ENCODE results near the gene RNF41.

RNF41 gene

GRCh38 chr12:56229916-56230431 is 8.3 kb upstream of the RNF41 start, which contains the start of gene SLC39A5:
SLC39A5 (plus strand) TSS chr12:56230051; CDS start chr12:56231275, 1,224 bp downstream.
- Histone ChIP-seq H3K4me1 (ENCODE audit: control insufficient read depth, insufficient read depth, low read length, unreplicated experiment) (peaks cover 2% of the 10 kb centered on the region), H3K27ac (ENCODE audit: low read depth, low read length) (no peak within 1 kb of the TSS), H3K27me3 (ENCODE audit: insufficient read depth, low read length) (no peaks in the 10 kb centered on the region), H3K79me2 (ENCODE audit: control insufficient read depth, insufficient read depth, low read length, unreplicated experiment) (no peaks in the 10 kb centered on the region), H2AFZ (ENCODE audit: low read length, unreplicated experiment) (no peak within 1 kb of the TSS), H3K4me3 (ENCODE audit: low read depth, low read length) (no peak within 1 kb of the TSS), H3K36me3 (ENCODE audit: insufficient read depth, low read length) (no peaks in the 10 kb centered on the region)

GRCh38 chr12:56229082-56229481 is 7.4 kb upstream of the RNF41 start:
- Histone ChIP-seq H3K4me3 (ENCODE audit: low read depth, low read length) (no peak overlapping the region), H3K27ac (ENCODE audit: low read depth, low read length) (no peak overlapping the region), H3K27me3 (ENCODE audit: insufficient read depth, low read length) (no peaks in the 10 kb centered on the region), H3K4me1 (ENCODE audit: control insufficient read depth, insufficient read depth, low read length, unreplicated experiment) (peaks cover 5% of the 10 kb centered on the region), H3K36me3 (ENCODE audit: insufficient read depth, low read length) (no peaks in the 10 kb centered on the region), H2AFZ (ENCODE audit: low read length, unreplicated experiment) (no peak overlapping the region), H3K79me2 (ENCODE audit: control insufficient read depth, insufficient read depth, low read length, unreplicated experiment) (peaks cover 3% of the 10 kb centered on the region)

GRCh38 chr12:56224954-56225353 is 3.2 kb upstream of the RNF41 start:
- Histone ChIP-seq H3K4me1 (ENCODE audit: control insufficient read depth, insufficient read depth, low read length, unreplicated experiment) (peaks cover 10% of the 10 kb centered on the region), H3K79me2 (ENCODE audit: control insufficient read depth, insufficient read depth, low read length, unreplicated experiment) (peaks cover 3% of the 10 kb centered on the region), H3K36me3 (ENCODE audit: insufficient read depth, low read length) (no peaks in the 10 kb centered on the region), H2AFZ (ENCODE audit: low read length, unreplicated experiment) (peak overlapping the region; percentile 86), H3K4me3 (ENCODE audit: low read depth, low read length) (peak overlapping the region; percentile 95), H3K27me3 (ENCODE audit: insufficient read depth, low read length) (no peaks in the 10 kb centered on the region), H3K27ac (ENCODE audit: low read depth, low read length) (no peak overlapping the region)

DNA sequence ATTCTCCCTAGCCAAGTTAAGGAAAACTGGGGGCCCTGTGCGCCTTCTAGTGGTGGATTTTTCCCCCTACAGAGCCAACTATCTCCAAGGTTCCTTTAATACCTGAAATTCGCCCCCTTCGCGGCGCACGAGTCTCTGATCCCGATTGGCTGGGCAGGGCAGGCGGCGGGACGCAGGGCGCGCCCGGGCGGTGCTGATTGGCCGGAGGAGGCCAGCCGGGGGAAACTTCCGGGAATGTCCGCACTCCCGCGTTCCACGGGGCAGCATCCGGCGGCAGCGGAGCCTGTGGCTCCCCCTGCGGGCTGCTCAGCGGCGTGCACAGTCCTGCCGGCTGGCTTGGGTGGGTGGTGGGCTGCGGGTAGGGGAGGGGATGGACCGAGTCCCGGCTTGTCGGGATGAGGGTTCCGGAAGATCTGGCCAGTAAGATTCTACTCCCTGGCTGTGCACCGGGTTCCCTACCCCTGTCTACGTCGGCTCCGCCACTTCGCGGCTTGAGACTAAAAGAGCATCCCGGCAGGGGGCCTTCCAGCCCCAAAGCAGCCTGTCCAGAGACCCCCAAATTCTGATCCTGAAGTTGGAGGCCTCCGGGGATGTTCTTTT is 2.5 kb upstream of the RNF41 start, which contains the start of gene NABP2:
Gene NABP2 (plus strand): TSS at position 241 of the 600 bp plus-strand sequence. CDS start 515 bp downstream, outside the sequence.
- Histone ChIP-seq H3K4me3 (ENCODE audit: low read depth, low read length) (peak within 1 kb of the TSS; percentile 95), H3K27me3 (ENCODE audit: insufficient read depth, low read length) (no peaks in the 10 kb centered on the region), H3K36me3 (ENCODE audit: insufficient read depth, low read length) (no peaks in the 10 kb centered on the region), H3K79me2 (ENCODE audit: control insufficient read depth, insufficient read depth, low read length, unreplicated experiment) (peaks cover 9% of the 10 kb centered on the region), H3K27ac (ENCODE audit: low read depth, low read length) (no peak within 1 kb of the TSS), H2AFZ (ENCODE audit: low read length, unreplicated experiment) (peak within 1 kb of the TSS; percentile 86), H3K4me1 (ENCODE audit: control insufficient read depth, insufficient read depth, low read length, unreplicated experiment) (peaks cover 10% of the 10 kb centered on the region)

DNA sequence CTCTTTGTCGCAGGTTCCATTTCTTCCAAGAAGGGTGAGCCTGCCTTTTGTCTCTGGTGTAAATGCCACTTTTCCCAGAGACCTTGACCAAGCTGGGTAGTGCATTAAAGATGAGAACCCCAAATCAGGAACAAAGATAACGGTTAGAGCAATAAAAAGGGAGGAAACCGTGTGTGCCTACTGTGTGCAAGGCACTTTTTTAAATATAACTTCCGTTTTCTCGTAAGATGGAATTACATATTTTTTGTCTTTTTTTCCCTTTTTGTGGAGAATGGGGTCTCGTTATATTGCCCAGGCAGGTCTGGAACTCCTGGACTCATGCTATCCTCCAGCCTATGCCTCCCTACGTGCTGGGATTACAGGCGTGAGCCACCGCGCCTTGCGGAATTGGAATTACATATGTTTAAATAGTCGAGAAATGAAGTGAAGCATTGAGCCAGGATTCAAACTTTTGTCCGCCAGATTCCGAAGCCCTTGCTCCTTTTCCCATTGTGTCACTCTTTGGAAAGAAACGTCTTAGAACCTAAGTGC is 1.9 kb upstream of the RNF41 start:
- Histone ChIP-seq H3K27ac (ENCODE audit: low read depth, low read length) (no peak overlapping the region), H3K36me3 (ENCODE audit: insufficient read depth, low read length) (no peaks in the 10 kb centered on the region), H3K79me2 (ENCODE audit: control insufficient read depth, insufficient read depth, low read length, unreplicated experiment) (peaks cover 10% of the 10 kb centered on the region), H2AFZ (ENCODE audit: low read length, unreplicated experiment) (peak overlapping the region; percentile 0), H3K27me3 (ENCODE audit: insufficient read depth, low read length) (no peaks in the 10 kb centered on the region), H3K4me1 (ENCODE audit: control insufficient read depth, insufficient read depth, low read length, unreplicated experiment) (peaks cover 10% of the 10 kb centered on the region), H3K4me3 (ENCODE audit: low read depth, low read length) (peak overlapping the region; percentile 95)

- H3K4me3 ChIP-seq (ENCODE audit: low read depth, low read length): peak overlapping the region; percentile 79
- H3K4me1 ChIP-seq (ENCODE audit: control insufficient read depth, insufficient read depth, low read length, unreplicated experiment): peaks cover 10% of the 10 kb centered on the region
- peak overlapping the region; percentile 6 for H2AFZ ChIP-seq (ENCODE audit: low read length, unreplicated experiment)
- H3K27ac ChIP-seq (ENCODE audit: low read depth, low read length): peak overlapping the region; percentile 86
- peaks cover 12% of the 10 kb centered on the region for H3K79me2 ChIP-seq (ENCODE audit: control insufficient read depth, insufficient read depth, low read length, unreplicated experiment)
- H3K36me3 ChIP-seq (ENCODE audit: insufficient read depth, low read length): no peaks in the 10 kb centered on the region
- H3K27me3 ChIP-seq (ENCODE audit: insufficient read depth, low read length): no peaks in the 10 kb centered on the region
These were observed 791 bp upstream of the RNF41 start for GRCh38 chr12:56222531-56222895.

- peaks cover 3% of the 10 kb centered on the region; the same call in 1 of the 2 replicates for H3K36me3 ChIP-seq (ENCODE audit: insufficient read depth, low read length)
- peaks cover 10% of the 10 kb centered on the region for H3K4me1 ChIP-seq (ENCODE audit: control insufficient read depth, insufficient read depth, low read length, unreplicated experiment)
- H2AFZ ChIP-seq (ENCODE audit: low read length, unreplicated experiment): peak overlapping the region; percentile 2
- H3K27ac ChIP-seq (ENCODE audit: low read depth, low read length): peak overlapping the region; percentile 86
- no peaks in the 10 kb centered on the region for H3K27me3 ChIP-seq (ENCODE audit: insufficient read depth, low read length)
- peak overlapping the region; percentile 79 for H3K4me3 ChIP-seq (ENCODE audit: low read depth, low read length)
- H3K79me2 ChIP-seq (ENCODE audit: control insufficient read depth, insufficient read depth, low read length, unreplicated experiment): peaks cover 14% of the 10 kb centered on the region
These were observed 428 bp downstream of the RNF41 start for GRCh38 chr12:56221232-56221756.

- peaks cover 14% of the 10 kb centered on the region for H3K79me2 ChIP-seq (ENCODE audit: control insufficient read depth, insufficient read depth, low read length, unreplicated experiment)
These were observed 1.0 kb downstream of the RNF41 start for GRCh38 chr12:56220611-56221231.

GRCh38 chr12:56219840-56220239 is 1.9 kb downstream of the RNF41 start:
- Histone ChIP-seq H3K79me2 (ENCODE audit: control insufficient read depth, insufficient read depth, low read length, unreplicated experiment) (peaks cover 16% of the 10 kb centered on the region), H3K27ac (ENCODE audit: low read depth, low read length) (no peak overlapping the region), H3K4me1 (ENCODE audit: control insufficient read depth, insufficient read depth, low read length, unreplicated experiment) (peaks cover 7% of the 10 kb centered on the region), H2AFZ (ENCODE audit: low read length, unreplicated experiment) (no peak overlapping the region), H3K36me3 (ENCODE audit: insufficient read depth, low read length) (peaks cover 7% of the 10 kb centered on the region), H3K4me3 (ENCODE audit: low read depth, low read length) (no peak overlapping the region; the same call in 1 of the 2 replicates), H3K27me3 (ENCODE audit: insufficient read depth, low read length) (no peaks in the 10 kb centered on the region)

More at GRCh38 chr12:56220611-56221231, 1.0 kb downstream of the RNF41 start:
- H3K27ac ChIP-seq (ENCODE audit: low read depth, low read length): peak overlapping the region; percentile 86
- H3K4me1 ChIP-seq (ENCODE audit: control insufficient read depth, insufficient read depth, low read length, unreplicated experiment): peaks cover 10% of the 10 kb centered on the region
- peak overlapping the region; percentile 79 for H3K4me3 ChIP-seq (ENCODE audit: low read depth, low read length)
- H2AFZ ChIP-seq (ENCODE audit: low read length, unreplicated experiment): no peak overlapping the region
- H3K27me3 ChIP-seq (ENCODE audit: insufficient read depth, low read length): no peaks in the 10 kb centered on the region
- H3K36me3 ChIP-seq (ENCODE audit: insufficient read depth, low read length): peaks cover 3% of the 10 kb centered on the region

DNA sequence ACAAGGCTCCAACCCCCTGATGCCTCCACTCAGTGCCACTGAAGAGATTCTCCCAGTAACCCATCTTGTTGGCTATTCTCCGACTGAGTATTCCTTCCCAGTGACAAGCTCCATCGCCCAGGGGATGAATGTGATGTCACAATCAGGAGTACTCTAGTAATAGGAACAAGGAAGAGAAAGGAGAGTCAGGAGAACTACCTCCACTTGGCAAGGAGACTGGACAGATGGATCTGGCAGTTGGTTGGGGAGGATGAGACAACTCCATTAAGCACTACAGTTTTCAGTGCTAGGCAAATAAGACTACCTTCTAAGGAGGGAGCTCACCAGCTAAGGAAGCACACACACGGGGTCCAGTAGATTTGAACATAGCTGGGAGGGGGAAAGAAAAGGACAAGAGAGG is 5.3 kb downstream of the RNF41 start:
- Histone ChIP-seq H3K27ac (ENCODE audit: low read depth, low read length) (no peak overlapping the region), H2AFZ (ENCODE audit: low read length, unreplicated experiment) (no peak overlapping the region), H3K27me3 (ENCODE audit: insufficient read depth, low read length) (no peaks in the 10 kb centered on the region), H3K4me3 (ENCODE audit: low read depth, low read length) (no peak overlapping the region), H3K36me3 (ENCODE audit: insufficient read depth, low read length) (peaks cover 24% of the 10 kb centered on the region), H3K79me2 (ENCODE audit: control insufficient read depth, insufficient read depth, low read length, unreplicated experiment) (peaks cover 13% of the 10 kb centered on the region), H3K4me1 (ENCODE audit: control insufficient read depth, insufficient read depth, low read length, unreplicated experiment) (no peaks in the 10 kb centered on the region)
